ENCODE results near the gene SLC13A5.
A peak's percentile ranks its signal among the peaks of the same experiment; 100 is the strongest.

The SLC13A5 gene

GRCh38 chr17:6639014-6639585, 74.1 kb downstream of the SLC13A5 start:
- Histone ChIP-seq H3K23ac (ENCODE audit: low read length) (no peak overlapping the region), H3K4me2 (ENCODE audit: low read length) (peak overlapping the region; percentile 69), H2BK12ac (ENCODE audit: low read length) (no peak overlapping the region), H3K4me3 (ENCODE audit: low read depth, low read length) (no peak overlapping the region), H3K9ac (ENCODE audit: low read length) (no peak overlapping the region), H2BK5ac (ENCODE audit: low read depth, low read length, poor library complexity) (no peak overlapping the region), H3K79me2 (ENCODE audit: control insufficient read depth, insufficient read depth, low read length, poor library complexity) (peaks cover 9% of the 10 kb centered on the region), H3K36me3 (ENCODE audit: control insufficient read depth in 1 of 2, insufficient read depth in 2 of 2, low read length in 2 of 2) (peaks cover 3 to 6% of the 10 kb centered on the region in 2 experiments), H3K27me3 (ENCODE audit: insufficient read depth, low read length) (no peaks in the 10 kb centered on the region), H2AK5ac (ENCODE audit: low read length) (peak overlapping the region; percentile 30), H2AFZ (ENCODE audit: insufficient read depth, low read length, poor library complexity) (no peak overlapping the region), H3K27ac (ENCODE audit: low read depth, low read length) (no peak overlapping the region), H3K79me1 (ENCODE audit: low read length) (peaks cover 12% of the 10 kb centered on the region), H4K91ac (ENCODE audit: low read depth, low read length) (no peak overlapping the region), H3K4ac (ENCODE audit: low read depth, low read length) (peak overlapping the region; percentile 88), H4K12ac (ENCODE audit: low read depth, low read length) (peak overlapping the region; percentile 16), H3K14ac (ENCODE audit: low read length) (no peak overlapping the region), H3K9me3 (ENCODE audit: insufficient read depth, low read depth, low read length) (no peaks in the 10 kb centered on the region), H3K18ac (ENCODE audit: low read length) (peak overlapping the region; percentile 93), H2BK120ac (ENCODE audit: insufficient read depth, low read length, poor library complexity) (no peak overlapping the region), H3K4me1 (ENCODE audit: control insufficient read depth in 1 of 2, insufficient read depth in 2 of 2, low read length in 2 of 2) (peaks cover 9 to 10% of the 10 kb centered on the region in 2 experiments), H4K8ac (ENCODE audit: low read depth, low read length) (peak overlapping the region; percentile 99)
- WGBS (ENCODE audit: extremely low coverage, insufficient coverage, insufficient read length) = no CpG with 5 or more reads among the region's 15 CpGs
- DNase-seq = no peak

- Histone ChIP-seq H3K4me3 (ENCODE audit: low read depth, low read length) (no peak overlapping the region), H3K79me1 (ENCODE audit: low read length) (peaks cover 12% of the 10 kb centered on the region)
- WGBS (ENCODE audit: extremely low coverage, insufficient coverage, insufficient read length) = no CpG with 5 or more reads among the region's 24 CpGs
Measured at GRCh38 chr17:6638046-6638908, 74.9 kb downstream of the SLC13A5 start.

DNA sequence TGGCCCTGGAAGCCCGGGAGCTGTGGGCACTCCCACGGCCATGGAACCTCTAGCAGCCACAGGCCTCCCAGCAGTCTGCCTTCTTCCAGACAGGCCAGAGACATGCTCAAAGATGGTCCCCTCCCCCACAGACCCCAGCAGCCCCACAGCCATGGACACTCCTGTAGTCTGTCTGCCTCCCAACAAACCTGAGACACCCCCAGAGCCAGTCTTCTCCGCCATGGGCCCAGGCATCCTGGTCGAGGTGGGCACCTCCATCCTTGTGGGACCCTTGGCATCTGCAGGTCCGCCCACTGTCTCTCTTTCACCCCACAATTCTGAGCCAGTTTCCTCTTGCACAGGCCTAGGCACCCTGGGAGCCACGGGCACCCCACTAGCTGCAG, 75.7 kb downstream of the SLC13A5 start:
- Histone ChIP-seq H4K12ac (ENCODE audit: low read depth, low read length) (no peak overlapping the region), H3K4me1 (ENCODE audit: control insufficient read depth in 1 of 2, insufficient read depth in 2 of 2, low read length in 2 of 2) (peaks cover 9 to 10% of the 10 kb centered on the region in 2 experiments), H2BK120ac (ENCODE audit: insufficient read depth, low read length, poor library complexity) (no peak overlapping the region), H3K18ac (ENCODE audit: low read length) (no peak overlapping the region), H3K9ac (ENCODE audit: low read length) (no peak overlapping the region), H2AFZ (ENCODE audit: insufficient read depth, low read length, poor library complexity) (no peak overlapping the region), H2AK5ac (ENCODE audit: low read length) (no peak overlapping the region), H3K23ac (ENCODE audit: low read length) (no peak overlapping the region), H3K79me1 (ENCODE audit: low read length) (peaks cover 12% of the 10 kb centered on the region), H4K8ac (ENCODE audit: low read depth, low read length) (no peak overlapping the region), H3K14ac (ENCODE audit: low read length) (no peak overlapping the region), H3K4me3 (ENCODE audit: low read depth, low read length) (no peak overlapping the region), H2BK12ac (ENCODE audit: low read length) (no peak overlapping the region), H3K27me3 (ENCODE audit: insufficient read depth, low read length) (no peaks in the 10 kb centered on the region), H3K4ac (ENCODE audit: low read depth, low read length) (no peak overlapping the region), H3K36me3 (ENCODE audit: control insufficient read depth in 1 of 2, insufficient read depth in 2 of 2, low read length in 2 of 2) (peaks cover 3 to 6% of the 10 kb centered on the region in 2 experiments), H3K4me2 (ENCODE audit: low read length) (no peak overlapping the region), H4K91ac (ENCODE audit: low read depth, low read length) (no peak overlapping the region), H3K27ac (ENCODE audit: low read depth, low read length) (no peak overlapping the region), H2BK5ac (ENCODE audit: low read depth, low read length, poor library complexity) (no peak overlapping the region), H3K79me2 (ENCODE audit: control insufficient read depth, insufficient read depth, low read length, poor library complexity) (peaks cover 9% of the 10 kb centered on the region), H3K9me3 (ENCODE audit: insufficient read depth, low read depth, low read length) (no peaks in the 10 kb centered on the region)
- DNase-seq = no peak
- WGBS (ENCODE audit: extremely low coverage, insufficient coverage, insufficient read length) = no CpG with 5 or more reads among the region's 6 CpGs

More at GRCh38 chr17:6638046-6638908, 74.9 kb downstream of the SLC13A5 start:
- Histone ChIP-seq H4K8ac (ENCODE audit: low read depth, low read length) (no peak overlapping the region), H3K36me3 (ENCODE audit: control insufficient read depth in 1 of 2, insufficient read depth in 2 of 2, low read length in 2 of 2) (peaks cover 3 to 4% of the 10 kb centered on the region in 2 experiments), H3K4ac (ENCODE audit: low read depth, low read length) (no peak overlapping the region), H3K18ac (ENCODE audit: low read length) (peak overlapping the region; percentile 47), H3K4me1 (ENCODE audit: control insufficient read depth in 1 of 2, insufficient read depth in 2 of 2, low read length in 2 of 2) (peaks cover 9 to 10% of the 10 kb centered on the region in 2 experiments), H4K12ac (ENCODE audit: low read depth, low read length) (no peak overlapping the region), H3K27me3 (ENCODE audit: insufficient read depth, low read length) (no peaks in the 10 kb centered on the region), H3K79me2 (ENCODE audit: control insufficient read depth, insufficient read depth, low read length, poor library complexity) (peaks cover 9% of the 10 kb centered on the region), H3K9me3 (ENCODE audit: insufficient read depth, low read depth, low read length) (no peaks in the 10 kb centered on the region), H3K27ac (ENCODE audit: low read depth, low read length) (no peak overlapping the region), H4K91ac (ENCODE audit: low read depth, low read length) (no peak overlapping the region), H2BK5ac (ENCODE audit: low read depth, low read length, poor library complexity) (no peak overlapping the region), H3K14ac (ENCODE audit: low read length) (no peak overlapping the region), H2AK5ac (ENCODE audit: low read length) (no peak overlapping the region), H2BK120ac (ENCODE audit: insufficient read depth, low read length, poor library complexity) (no peak overlapping the region), H3K23ac (ENCODE audit: low read length) (no peak overlapping the region), H3K4me2 (ENCODE audit: low read length) (no peak overlapping the region), H3K9ac (ENCODE audit: low read length) (no peak overlapping the region), H2BK12ac (ENCODE audit: low read length) (no peak overlapping the region), H2AFZ (ENCODE audit: insufficient read depth, low read length, poor library complexity) (no peak overlapping the region)
- DNase-seq = no peak

DNA sequence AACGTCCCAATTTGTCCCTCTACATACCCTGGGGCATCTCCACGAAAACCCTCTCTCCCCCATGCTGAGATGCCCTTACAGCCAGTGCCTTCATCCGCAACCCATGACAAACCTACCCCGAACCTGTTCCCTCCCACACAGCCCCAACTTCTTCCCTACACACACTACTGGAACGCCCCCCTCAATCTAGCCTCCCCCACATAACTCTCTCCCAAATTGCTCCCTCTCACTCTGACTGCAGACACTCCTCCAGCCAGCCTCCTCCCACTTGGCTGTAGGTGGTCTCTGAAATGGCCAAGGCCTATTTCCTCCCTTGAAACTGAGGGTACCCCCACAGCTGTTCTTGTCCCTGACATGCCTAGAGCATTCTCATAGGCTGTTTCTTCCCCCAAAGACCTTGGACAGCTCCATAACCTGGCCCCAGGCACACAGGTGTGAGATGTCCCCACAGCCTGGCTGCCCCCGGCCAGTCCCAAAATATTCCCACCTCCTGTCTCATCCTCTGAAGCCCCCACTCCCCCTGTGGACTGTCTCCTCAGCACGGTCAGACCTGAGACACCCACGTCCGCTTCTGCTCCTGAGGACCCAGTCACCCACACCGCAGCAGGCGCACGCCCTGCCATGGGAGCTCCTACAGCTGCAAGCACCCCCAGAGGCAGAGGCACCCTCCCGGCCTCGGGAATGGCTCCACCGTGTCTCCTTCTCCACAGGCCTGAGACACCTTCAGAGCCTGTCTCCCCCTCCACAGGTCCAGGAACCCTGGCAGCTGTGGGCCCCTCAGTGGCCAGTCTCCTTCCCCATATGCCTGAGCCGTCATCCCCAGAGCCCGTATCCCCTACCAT, 76.3 kb downstream of the SLC13A5 start:
- Histone ChIP-seq H3K18ac (ENCODE audit: low read length) (no peak overlapping the region), H2AFZ (ENCODE audit: insufficient read depth, low read length, poor library complexity) (no peak overlapping the region), H3K4ac (ENCODE audit: low read depth, low read length) (no peak overlapping the region), H3K36me3 (ENCODE audit: control insufficient read depth in 1 of 2, insufficient read depth in 2 of 2, low read length in 2 of 2) (peaks cover 6% of the 10 kb centered on the region in 2 experiments), H2BK120ac (ENCODE audit: insufficient read depth, low read length, poor library complexity) (no peak overlapping the region), H3K79me2 (ENCODE audit: control insufficient read depth, insufficient read depth, low read length, poor library complexity) (peaks cover 9% of the 10 kb centered on the region), H3K27ac (ENCODE audit: low read depth, low read length) (no peak overlapping the region), H2BK5ac (ENCODE audit: low read depth, low read length, poor library complexity) (no peak overlapping the region), H3K23ac (ENCODE audit: low read length) (no peak overlapping the region), H4K12ac (ENCODE audit: low read depth, low read length) (no peak overlapping the region), H4K8ac (ENCODE audit: low read depth, low read length) (no peak overlapping the region), H3K4me3 (ENCODE audit: low read depth, low read length) (no peak overlapping the region), H3K27me3 (ENCODE audit: insufficient read depth, low read length) (no peaks in the 10 kb centered on the region), H4K91ac (ENCODE audit: low read depth, low read length) (no peak overlapping the region), H3K4me2 (ENCODE audit: low read length) (no peak overlapping the region), H2BK12ac (ENCODE audit: low read length) (no peak overlapping the region), H3K9me3 (ENCODE audit: insufficient read depth, low read depth, low read length) (no peaks in the 10 kb centered on the region), H3K4me1 (ENCODE audit: control insufficient read depth in 1 of 2, insufficient read depth in 2 of 2, low read length in 2 of 2) (peaks cover 9 to 10% of the 10 kb centered on the region in 2 experiments), H3K14ac (ENCODE audit: low read length) (no peak overlapping the region), H2AK5ac (ENCODE audit: low read length) (no peak overlapping the region), H3K79me1 (ENCODE audit: low read length) (peaks cover 12% of the 10 kb centered on the region), H3K9ac (ENCODE audit: low read length) (no peak overlapping the region)
- DNase-seq = no peak
- no CpG with 5 or more reads among the region's 17 CpGs for WGBS (ENCODE audit: extremely low coverage, insufficient coverage, insufficient read length)

Measured in trophoblast cell (in vitro differentiated cells and primary cell).